ENCODE results near the gene NAA60.

The NAA60 gene

GRCh38 chr16:3528406-3528805, 84.9 kb downstream of the NAA60 start:
- no peaks in the 10 kb centered on the region for H3K27me3 ChIP-seq (ENCODE audit: control insufficient read depth, insufficient read depth, low read length)
- no peak overlapping the region for H3K9ac ChIP-seq (ENCODE audit: low read depth, low read length)
- no peak overlapping the region for H3K27ac ChIP-seq (ENCODE audit: low read depth, low read length)
- no peaks in the 10 kb centered on the region for H3K4me1 ChIP-seq (ENCODE audit: control insufficient read depth, insufficient read depth, low read length)
- peaks cover 53% of the 10 kb centered on the region for H3K36me3 ChIP-seq (ENCODE audit: control insufficient read depth, insufficient read depth, low read length)
- no peak overlapping the region for H3K4me3 ChIP-seq (ENCODE audit: low read depth, low read length)
- no peaks in the 10 kb centered on the region; the same call in 1 of the 2 replicates for H3K9me3 ChIP-seq (ENCODE audit: control insufficient read depth, insufficient read depth, low read length)

- Histone ChIP-seq H3K36me3 (ENCODE audit: control insufficient read depth, insufficient read depth, low read length) (peaks cover 53% of the 10 kb centered on the region), H3K9ac (ENCODE audit: low read depth, low read length) (no peak overlapping the region), H3K27me3 (ENCODE audit: control insufficient read depth, insufficient read depth, low read length) (no peaks in the 10 kb centered on the region), H3K4me3 (ENCODE audit: low read depth, low read length) (no peak overlapping the region), H3K27ac (ENCODE audit: low read depth, low read length) (no peak overlapping the region), H3K9me3 (ENCODE audit: control insufficient read depth, insufficient read depth, low read length) (no peaks in the 10 kb centered on the region; the same call in 1 of the 2 replicates), H3K4me1 (ENCODE audit: control insufficient read depth, insufficient read depth, low read length) (no peaks in the 10 kb centered on the region)
Observed at GRCh38 chr16:3529175-3529574, 85.7 kb downstream of the NAA60 start.

GRCh38 chr16:3530371-3530914, 87.0 kb downstream of the NAA60 start:
- no peak overlapping the region for H3K9ac ChIP-seq (ENCODE audit: low read depth, low read length)
- H3K4me3 ChIP-seq (ENCODE audit: low read depth, low read length), result no peak overlapping the region
- peaks cover 48% of the 10 kb centered on the region for H3K36me3 ChIP-seq (ENCODE audit: control insufficient read depth, insufficient read depth, low read length)
- H3K27ac ChIP-seq (ENCODE audit: low read depth, low read length), result no peak overlapping the region
- no peaks in the 10 kb centered on the region for H3K4me1 ChIP-seq (ENCODE audit: control insufficient read depth, insufficient read depth, low read length)
- no peaks in the 10 kb centered on the region; the same call in 1 of the 2 replicates for H3K9me3 ChIP-seq (ENCODE audit: control insufficient read depth, insufficient read depth, low read length)
- no peaks in the 10 kb centered on the region for H3K27me3 ChIP-seq (ENCODE audit: control insufficient read depth, insufficient read depth, low read length)

- H3K4me1 ChIP-seq (ENCODE audit: control insufficient read depth, insufficient read depth, low read length), result no peaks in the 10 kb centered on the region
- no peaks in the 10 kb centered on the region; the same call in 1 of the 2 replicates for H3K9me3 ChIP-seq (ENCODE audit: control insufficient read depth, insufficient read depth, low read length)
- no peak overlapping the region for H3K4me3 ChIP-seq (ENCODE audit: low read depth, low read length)
- no peaks in the 10 kb centered on the region for H3K27me3 ChIP-seq (ENCODE audit: control insufficient read depth, insufficient read depth, low read length)
- no peak overlapping the region for H3K27ac ChIP-seq (ENCODE audit: low read depth, low read length)
- peaks cover 57% of the 10 kb centered on the region for H3K36me3 ChIP-seq (ENCODE audit: control insufficient read depth, insufficient read depth, low read length)
- H3K9ac ChIP-seq (ENCODE audit: low read depth, low read length), result no peak overlapping the region
Observed at GRCh38 chr16:3532741-3533140, 89.3 kb downstream of the NAA60 start.

GRCh38 chr16:3534126-3534525, 90.6 kb downstream of the NAA60 start:
- Histone ChIP-seq H3K4me1 (ENCODE audit: control insufficient read depth, insufficient read depth, low read length) (no peaks in the 10 kb centered on the region), H3K9ac (ENCODE audit: low read depth, low read length) (no peak overlapping the region), H3K27me3 (ENCODE audit: control insufficient read depth, insufficient read depth, low read length) (no peaks in the 10 kb centered on the region), H3K27ac (ENCODE audit: low read depth, low read length) (no peak overlapping the region), H3K36me3 (ENCODE audit: control insufficient read depth, insufficient read depth, low read length) (peaks cover 49% of the 10 kb centered on the region), H3K9me3 (ENCODE audit: control insufficient read depth, insufficient read depth, low read length) (no peaks in the 10 kb centered on the region; the same call in 1 of the 2 replicates), H3K4me3 (ENCODE audit: low read depth, low read length) (no peak overlapping the region)

GRCh38 chr16:3536271-3536731, 92.8 kb downstream of the NAA60 start:
- Histone ChIP-seq H3K4me3 (ENCODE audit: low read depth, low read length) (no peak overlapping the region), H3K4me1 (ENCODE audit: control insufficient read depth, insufficient read depth, low read length) (peaks cover 1% of the 10 kb centered on the region; the same call in 1 of the 2 replicates), H3K27me3 (ENCODE audit: control insufficient read depth, insufficient read depth, low read length) (no peaks in the 10 kb centered on the region), H3K36me3 (ENCODE audit: control insufficient read depth, insufficient read depth, low read length) (peaks cover 41% of the 10 kb centered on the region), H3K27ac (ENCODE audit: low read depth, low read length) (no peak overlapping the region), H3K9me3 (ENCODE audit: control insufficient read depth, insufficient read depth, low read length) (no peaks in the 10 kb centered on the region; the same call in 1 of the 2 replicates), H3K9ac (ENCODE audit: low read depth, low read length) (no peak overlapping the region)
